CD4-positive, alpha-beta memory T cell (primary cell): Measurements from ENCODE around the gene BMAL2. TPM values are rescaled to one million over a fixed set of nuclear protein-coding genes. Genes with fewer than 3 reads are reported as not detected.

Experiments
- CTCF ChIA-PET: fragments of 350-600 bp; sonication (Branson Sonifier 250); formaldehyde crosslinking; loops from one replicate; lab custom pipeline; 2021; ENCODE audit warnings: inconsistent platforms; ENCODE audit not compliant: partially characterized antibody; lab: Charles Lee
- POLR2A ChIA-PET: fragments of 350-600 bp; sonication (Branson Sonifier 250); formaldehyde crosslinking; loops from one replicate; lab custom pipeline; 2021; ENCODE audit not compliant: partially characterized antibody; lab: Charles Lee
- DNase-seq, 5 donors: peaks; one replicate each; pipeline versions ENCODE4 v3.0.0 to v3.0.0-alpha.2; 2020 to 2022; ENCODE audit warnings: mixed read lengths in 1 of 5
- H3K27ac ChIP-seq: one replicate; pipeline ENCODE4 v1.7.0; 2013; ENCODE audit warnings: low read depth, low read length
- H3K27me3 ChIP-seq: 2 replicates; pipeline ENCODE4 v1.7.0; 2013; ENCODE audit warnings: mild to moderate bottlenecking, low read length, moderate library complexity; ENCODE audit not compliant: insufficient read depth
- H3K36me3 ChIP-seq: 2 replicates; pipeline ENCODE4 v1.7.0; 2013; ENCODE audit warnings: mild to moderate bottlenecking, low read length, moderate library complexity; ENCODE audit not compliant: insufficient read depth
- H3K4me1 ChIP-seq: 2 replicates; pipeline ENCODE4 v1.7.0; 2013; ENCODE audit warnings: mild to moderate bottlenecking, low read length, moderate library complexity; ENCODE audit not compliant: insufficient read depth
- H3K4me3 ChIP-seq, 2 donors: one replicate each; pipeline ENCODE4 v1.7.0; 2013; ENCODE audit warnings: low read length in 2 of 2, mild to moderate bottlenecking in 1 of 2
- H3K9me3 ChIP-seq, 2 donors: one replicate each; pipeline ENCODE4 v1.7.0; 2013; ENCODE audit warnings: low read length in 2 of 2, control low read depth in 1 of 2; ENCODE audit not compliant: control insufficient read depth in 1 of 2
- H3K27ac Mint-ChIP-seq, 7 donors: one replicate each; pipeline ENCODE4 v1.8.0; 2020 to 2021; ENCODE audit warnings: mixed read lengths in 7 of 7, mild to moderate bottlenecking in 6 of 7, inconsistent platforms in 3 of 7, moderate library complexity in 3 of 7
- H3K27me3 Mint-ChIP-seq, 2 donors: one replicate each; pipeline ENCODE4 v1.8.0; 2020 to 2021; ENCODE audit warnings: mixed read lengths in 2 of 2
- H3K36me3 Mint-ChIP-seq, 2 donors: one replicate each; pipeline ENCODE4 v1.8.0; 2020 to 2021; ENCODE audit warnings: mixed read lengths in 2 of 2, inconsistent platforms in 1 of 2, mild to moderate bottlenecking in 1 of 2
- H3K4me1 Mint-ChIP-seq, 4 donors: one replicate each; pipeline ENCODE4 v1.8.0; 2020 to 2021; ENCODE audit warnings: mixed read lengths in 4 of 4, mild to moderate bottlenecking in 1 of 4
- H3K4me3 Mint-ChIP-seq, 8 donors: one replicate each; pipeline ENCODE4 v1.8.0; 2020 to 2021; ENCODE audit warnings: mixed read lengths in 8 of 8, mild to moderate bottlenecking in 7 of 8, moderate library complexity in 6 of 8, inconsistent platforms in 3 of 8
- H3K9me3 Mint-ChIP-seq, 8 donors: one replicate each; pipeline ENCODE4 v1.8.0; 2020 to 2021; ENCODE audit warnings: mixed read lengths in 8 of 8, mild to moderate bottlenecking in 5 of 8, inconsistent platforms in 3 of 8, moderate library complexity in 1 of 8
- intact Hi-C: fragments of 100-400 bp; cut with micrococcal nuclease; formaldehyde crosslinking; loops from one replicate; pipeline ENCODE4 v1.15.1; 2023
- polyA plus RNA-seq, 2 donors: library from polyadenylated mRNA; unstranded; fragments of 300-500 nt; fragmentation: Illumina TruSeq; gene quantifications; one replicate each; pipeline ENCODE4 v1.2.3, GENCODE V29; 2021
- total RNA-seq, 2 experiments: library from RNA; stranded (reverse); gene quantifications; one replicate each; pipeline ENCODE4 v1.2.3, GENCODE V29; 2021

BMAL2 gene
- total and polyA plus RNA-seq, 4 experiments from 2014 or later = 0.17 to 0.32 (median 0.20) TPM; not detected in 1

DNA sequence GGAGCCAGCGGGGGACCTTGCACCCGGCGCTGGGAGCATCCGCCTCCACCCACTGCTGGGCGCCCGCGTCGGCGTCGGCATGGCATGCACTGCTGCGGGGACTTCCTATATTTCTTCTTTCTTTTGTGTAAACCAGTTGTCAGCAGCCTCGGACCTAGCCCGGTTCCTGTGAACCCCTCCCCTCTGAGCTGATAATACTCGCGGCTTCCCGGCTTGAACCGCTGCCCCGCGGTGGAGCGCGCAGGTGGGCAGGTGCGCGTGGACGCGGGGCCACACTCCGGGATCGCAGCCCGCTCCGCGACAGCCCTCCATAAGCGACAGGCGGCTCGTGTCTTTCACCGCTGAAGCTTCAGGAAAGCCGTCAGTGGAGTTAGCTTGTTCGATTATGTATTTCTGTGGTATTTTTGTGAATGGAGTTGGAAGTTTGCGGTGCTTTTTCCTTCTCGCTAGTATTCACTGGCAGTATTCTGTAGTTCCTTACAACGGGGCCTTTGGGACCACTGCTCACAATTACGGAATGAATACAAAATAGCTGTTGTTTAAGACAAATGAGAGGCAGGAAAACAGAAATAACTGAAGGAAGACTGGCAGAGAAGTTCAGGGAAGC lies 870 bp downstream of the BMAL2 start:
- Mint-ChIP-seq H3K27me3 (peaks cover 28 to 34% of the 10 kb centered on the region in 2 donors), H3K27ac (peak overlapping the region in 3 of 7 donors; percentile 51 to 59 (median 58)), H3K4me3 (peak overlapping the region; percentile 79 to 97 (median 86)), H3K9me3 (no peaks in the 10 kb centered on the region), H3K36me3 (peaks cover 0 to 2% of the 10 kb centered on the region in 2 donors), H3K4me1 (peaks cover 16 to 22% (median 19%) of the 10 kb centered on the region in 4 donors)
- Histone ChIP-seq H3K27ac (no peak overlapping the region), H3K4me3 (peak overlapping the region in 1 of 2 donors; percentile 33), H3K9me3 (no peaks in the 10 kb centered on the region), H3K27me3 (peaks cover 14% of the 10 kb centered on the region), H3K4me1 (peaks cover 17% of the 10 kb centered on the region), H3K36me3 (no peaks in the 10 kb centered on the region)
- ChIA-PET POLR2A (interaction anchor here (0.5 to 0.6 kb wide), 3 partner anchors 21 to 928 kb away, joined by 4 to 5 read pairs (median 4); partner anchors contain the start of gene STK38L), CTCF (interaction anchor here (1.9 kb wide), 1 partner anchor 27 kb away, joined by 4 read pairs; no protein-coding TSS in a partner anchor)
- peak in 4 of 5 donors; percentile 13 to 17 (median 16) for DNase-seq
- intact Hi-C loops = no loop called here

DNA sequence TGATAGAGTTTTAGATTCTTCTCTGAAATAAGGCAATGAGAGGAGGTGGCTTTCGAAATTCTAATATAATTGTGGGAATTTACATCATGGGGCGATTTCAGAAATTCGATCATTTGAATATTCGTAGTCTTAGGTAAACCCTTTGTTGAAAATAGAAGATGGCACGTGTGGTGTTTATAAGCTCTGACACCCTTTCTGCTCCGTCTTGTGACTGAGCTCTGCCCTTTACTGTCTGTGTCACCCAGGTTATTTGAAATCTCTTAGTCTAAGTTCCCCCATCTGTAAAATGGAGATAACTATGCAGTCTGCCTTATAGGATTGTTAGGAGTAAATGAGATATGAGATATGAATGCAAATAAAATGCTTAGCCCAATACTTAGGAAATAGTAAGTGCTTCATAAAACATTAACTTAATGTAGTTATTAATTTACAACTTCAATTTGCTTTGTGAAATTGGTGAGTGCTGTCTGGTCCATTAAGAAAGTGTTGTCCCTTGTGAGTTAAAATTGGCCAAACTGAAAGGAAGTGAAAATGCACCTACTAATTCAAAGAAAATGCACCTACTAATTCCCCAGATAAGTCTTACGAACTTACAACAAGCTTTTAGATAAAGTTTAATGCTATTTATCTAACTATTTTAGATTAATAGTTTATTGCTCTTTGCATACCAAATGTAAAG lies 1.5 kb downstream of the BMAL2 start:
- H3K9me3 ChIP-seq = no peaks in the 10 kb centered on the region
- POLR2A ChIA-PET = interaction anchor here (0.5 kb wide), 1 partner anchor 929 kb away, joined by 5 read pairs; no protein-coding TSS in a partner anchor
- peaks cover 17% of the 10 kb centered on the region for H3K4me1 ChIP-seq
- peaks cover 28 to 34% of the 10 kb centered on the region in 2 donors for H3K27me3 Mint-ChIP-seq
- CTCF ChIA-PET = interaction anchor here (1.9 kb wide), 1 partner anchor 28 kb away, joined by 4 read pairs; no protein-coding TSS in a partner anchor
- no peak for DNase-seq
- H3K4me1 Mint-ChIP-seq = peaks cover 16 to 22% (median 19%) of the 10 kb centered on the region in 4 donors
- H3K9me3 Mint-ChIP-seq = no peaks in the 10 kb centered on the region
- H3K36me3 Mint-ChIP-seq = peaks cover 0 to 2% of the 10 kb centered on the region in 2 donors
- no peak overlapping the region for H3K27ac ChIP-seq
- H3K27me3 ChIP-seq = peaks cover 14% of the 10 kb centered on the region
- intact Hi-C loops = no loop called here
- H3K36me3 ChIP-seq = no peaks in the 10 kb centered on the region
- no peak overlapping the region for H3K27ac Mint-ChIP-seq
- no peak overlapping the region for H3K4me3 ChIP-seq
- H3K4me3 Mint-ChIP-seq = peak overlapping the region; percentile 79 to 97 (median 86)

DNA sequence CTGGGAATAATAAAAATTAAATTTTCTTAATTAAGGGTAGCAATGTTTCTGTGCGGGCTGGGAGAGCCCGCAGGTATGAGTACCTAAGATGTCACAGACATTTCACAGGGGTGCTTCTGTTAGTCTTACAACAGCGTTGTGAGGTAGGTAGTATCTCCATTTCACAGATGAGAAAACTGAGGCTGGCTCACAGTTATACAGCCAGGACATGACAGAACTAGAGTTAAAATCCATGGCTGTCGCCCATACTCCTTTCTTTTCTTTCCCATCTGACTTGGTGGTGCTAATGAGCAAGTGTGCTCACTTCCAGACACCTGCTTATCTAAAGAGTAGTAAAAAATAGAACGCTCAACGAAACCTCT lies 2.1 kb downstream of the BMAL2 start:
- no peaks in the 10 kb centered on the region for H3K9me3 ChIP-seq
- intact Hi-C loops = no loop called here
- H3K4me3 Mint-ChIP-seq = no peak overlapping the region
- CTCF ChIA-PET = no interaction called here
- H3K36me3 ChIP-seq = no peaks in the 10 kb centered on the region
- POLR2A ChIA-PET = no interaction called here
- H3K27me3 Mint-ChIP-seq = peaks cover 28 to 34% of the 10 kb centered on the region in 2 donors
- peaks cover 0 to 2% of the 10 kb centered on the region in 2 donors for H3K36me3 Mint-ChIP-seq
- no peak overlapping the region for H3K4me3 ChIP-seq
- no peak overlapping the region for H3K27ac ChIP-seq
- H3K27ac Mint-ChIP-seq = no peak overlapping the region
- peaks cover 14% of the 10 kb centered on the region for H3K27me3 ChIP-seq
- peaks cover 16 to 22% (median 19%) of the 10 kb centered on the region in 4 donors for H3K4me1 Mint-ChIP-seq
- H3K9me3 Mint-ChIP-seq = no peaks in the 10 kb centered on the region
- H3K4me1 ChIP-seq = peaks cover 17% of the 10 kb centered on the region
- no peak for DNase-seq

DNA sequence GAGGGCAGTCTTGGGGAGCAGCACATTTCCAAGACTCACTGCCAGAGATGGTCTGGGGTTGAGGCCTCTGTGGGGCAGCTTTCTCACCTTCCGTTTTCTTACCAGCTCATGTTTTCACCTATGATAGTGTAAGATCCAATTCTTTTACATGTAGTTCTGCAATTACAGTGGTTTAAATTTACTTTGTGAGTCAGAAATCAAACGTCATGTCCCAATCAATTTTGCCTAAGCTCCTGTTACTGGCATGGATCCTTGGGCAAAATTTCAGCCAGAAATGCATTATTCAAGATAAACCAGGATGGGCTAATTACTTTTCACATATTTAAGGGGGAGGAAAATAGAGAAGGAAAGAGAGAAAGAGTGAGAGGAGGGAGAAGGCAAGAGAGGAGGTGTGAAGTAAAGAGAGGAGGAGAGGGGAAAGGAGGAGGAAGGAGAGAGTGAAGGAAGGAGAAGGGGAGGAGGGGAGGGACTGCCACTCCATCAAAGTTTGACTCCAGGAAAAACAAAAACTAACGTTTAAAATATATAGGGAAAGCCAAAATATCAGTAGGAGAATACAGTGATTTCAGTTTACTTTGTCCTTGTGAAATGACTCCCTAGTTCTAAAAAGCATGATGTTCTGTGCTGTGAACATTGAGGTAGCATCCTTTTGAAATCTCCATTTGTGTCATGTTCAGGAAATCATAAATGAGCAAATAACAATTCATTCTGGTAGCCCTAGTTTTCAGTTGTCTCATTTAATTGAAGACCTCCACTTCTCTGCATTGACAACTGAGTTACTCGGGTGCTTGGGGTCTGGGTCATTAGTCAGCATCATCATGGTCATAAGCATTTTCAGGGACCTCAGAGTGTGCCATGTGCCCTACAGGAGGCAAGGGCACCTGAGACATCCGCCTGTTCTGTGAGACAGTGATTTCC lies 3.0 kb downstream of the BMAL2 start:
- ChIA-PET CTCF (no interaction called here), POLR2A (no interaction called here)
- peaks cover 25 to 34% of the 10 kb centered on the region in 2 donors for H3K27me3 Mint-ChIP-seq
- H3K9me3 Mint-ChIP-seq = no peaks in the 10 kb centered on the region
- no peak for DNase-seq
- H3K4me1 Mint-ChIP-seq = peaks cover 16 to 22% (median 19%) of the 10 kb centered on the region in 4 donors
- H3K36me3 Mint-ChIP-seq = peaks cover 0 to 2% of the 10 kb centered on the region in 2 donors
- Histone ChIP-seq H3K36me3 (no peaks in the 10 kb centered on the region), H3K4me3 (no peak overlapping the region), H3K9me3 (no peaks in the 10 kb centered on the region), H3K27ac (no peak overlapping the region), H3K27me3 (peaks cover 14% of the 10 kb centered on the region), H3K4me1 (peaks cover 17% of the 10 kb centered on the region)
- intact Hi-C loops = no loop called here
- peak overlapping the region in 1 of 7 donors; percentile 12 for H3K27ac Mint-ChIP-seq
- no peak overlapping the region for H3K4me3 Mint-ChIP-seq

DNA sequence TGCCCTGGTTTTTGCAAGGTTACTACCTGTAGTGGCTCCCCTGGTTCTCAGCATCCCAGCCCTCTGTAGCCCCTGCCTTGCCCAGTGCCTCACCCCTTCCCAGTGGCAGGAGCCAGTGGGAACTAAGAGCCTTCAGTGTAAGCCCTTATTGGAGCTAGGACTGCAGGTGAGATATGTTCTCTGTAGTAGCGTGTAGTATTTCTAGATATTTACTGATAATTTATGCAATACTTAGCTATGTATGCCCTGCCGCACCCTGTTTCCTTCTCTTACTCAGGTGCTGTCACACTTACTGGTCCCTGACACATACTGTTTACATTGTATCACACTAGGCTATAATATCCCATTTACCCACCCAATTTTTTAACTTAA lies 3.6 kb downstream of the BMAL2 start:
- Histone ChIP-seq H3K9me3 (no peaks in the 10 kb centered on the region), H3K4me3 (no peak overlapping the region), H3K4me1 (peaks cover 17% of the 10 kb centered on the region), H3K36me3 (no peaks in the 10 kb centered on the region), H3K27ac (no peak overlapping the region), H3K27me3 (peaks cover 14% of the 10 kb centered on the region)
- H3K27ac Mint-ChIP-seq = no peak overlapping the region
- intact Hi-C loops = no loop called here
- peaks cover 0 to 2% of the 10 kb centered on the region in 2 donors for H3K36me3 Mint-ChIP-seq
- no peak for DNase-seq
- H3K4me3 Mint-ChIP-seq = no peak overlapping the region
- CTCF ChIA-PET = no interaction called here
- peaks cover 23 to 33% of the 10 kb centered on the region in 2 donors for H3K27me3 Mint-ChIP-seq
- H3K9me3 Mint-ChIP-seq = no peaks in the 10 kb centered on the region
- POLR2A ChIA-PET = no interaction called here
- peaks cover 16 to 22% (median 19%) of the 10 kb centered on the region in 4 donors for H3K4me1 Mint-ChIP-seq

DNA sequence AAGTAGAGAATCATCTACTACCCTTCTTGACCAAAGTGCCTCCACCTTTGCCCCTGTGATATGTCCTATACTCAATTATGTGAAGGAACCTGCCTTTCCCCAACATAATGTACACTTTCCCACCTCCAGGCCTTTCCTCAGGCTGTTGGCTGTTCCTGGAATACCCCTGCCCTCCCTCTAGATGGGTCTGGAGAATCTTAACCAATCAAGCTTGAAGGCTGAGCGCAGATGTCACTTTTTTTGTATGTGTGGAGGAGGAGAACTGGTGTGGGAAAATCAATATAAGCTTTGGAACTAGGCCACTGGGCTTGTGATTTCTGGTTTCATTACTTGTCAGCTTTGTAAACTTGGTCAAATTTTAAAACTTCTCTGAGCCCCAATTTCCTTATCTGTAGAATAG lies 4.7 kb downstream of the BMAL2 start:
- Histone ChIP-seq H3K27me3 (peaks cover 5% of the 10 kb centered on the region), H3K27ac (no peak overlapping the region), H3K9me3 (no peaks in the 10 kb centered on the region), H3K36me3 (no peaks in the 10 kb centered on the region), H3K4me1 (peaks cover 7% of the 10 kb centered on the region), H3K4me3 (no peak overlapping the region)
- Mint-ChIP-seq H3K4me3 (no peak overlapping the region), H3K9me3 (no peaks in the 10 kb centered on the region), H3K4me1 (peaks cover 9 to 14% (median 11%) of the 10 kb centered on the region in 4 donors), H3K27ac (no peak overlapping the region), H3K36me3 (peaks cover 0 to 2% of the 10 kb centered on the region in 2 donors), H3K27me3 (peaks cover 13 to 25% of the 10 kb centered on the region in 2 donors)
- POLR2A ChIA-PET = no interaction called here
- DNase-seq = no peak
- intact Hi-C loops = no loop called here
- CTCF ChIA-PET = no interaction called here
